GM10266 (cell line): ENCODE data around the gene RBPJL.

ENCODE experiments used
- DNase-seq: peaks from one replicate; pipeline ENCODE4 v3.0.0; 2012; ENCODE audit errors: extremely low spot score
- TF ChIP-seq, protein P1 (sequence below): IDR thresholded peaks from 2 replicates; pipeline ENCODE4 v1.5.1; 2012; ENCODE audit warnings: mild to moderate bottlenecking, low read depth; ENCODE audit not compliant: control insufficient read depth, insufficient read depth; ENCODE audit errors: missing control alignments

RBPJL gene

GRCh38 chr20:45288376-45288775 is 18.3 kb upstream of the RBPJL start:
- TF ChIP-seq, protein P1, sequence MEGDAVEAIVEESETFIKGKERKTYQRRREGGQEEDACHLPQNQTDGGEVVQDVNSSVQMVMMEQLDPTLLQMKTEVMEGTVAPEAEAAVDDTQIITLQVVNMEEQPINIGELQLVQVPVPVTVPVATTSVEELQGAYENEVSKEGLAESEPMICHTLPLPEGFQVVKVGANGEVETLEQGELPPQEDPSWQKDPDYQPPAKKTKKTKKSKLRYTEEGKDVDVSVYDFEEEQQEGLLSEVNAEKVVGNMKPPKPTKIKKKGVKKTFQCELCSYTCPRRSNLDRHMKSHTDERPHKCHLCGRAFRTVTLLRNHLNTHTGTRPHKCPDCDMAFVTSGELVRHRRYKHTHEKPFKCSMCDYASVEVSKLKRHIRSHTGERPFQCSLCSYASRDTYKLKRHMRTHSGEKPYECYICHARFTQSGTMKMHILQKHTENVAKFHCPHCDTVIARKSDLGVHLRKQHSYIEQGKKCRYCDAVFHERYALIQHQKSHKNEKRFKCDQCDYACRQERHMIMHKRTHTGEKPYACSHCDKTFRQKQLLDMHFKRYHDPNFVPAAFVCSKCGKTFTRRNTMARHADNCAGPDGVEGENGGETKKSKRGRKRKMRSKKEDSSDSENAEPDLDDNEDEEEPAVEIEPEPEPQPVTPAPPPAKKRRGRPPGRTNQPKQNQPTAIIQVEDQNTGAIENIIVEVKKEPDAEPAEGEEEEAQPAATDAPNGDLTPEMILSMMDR: no peak
- DNase-seq: no peak

DNA sequence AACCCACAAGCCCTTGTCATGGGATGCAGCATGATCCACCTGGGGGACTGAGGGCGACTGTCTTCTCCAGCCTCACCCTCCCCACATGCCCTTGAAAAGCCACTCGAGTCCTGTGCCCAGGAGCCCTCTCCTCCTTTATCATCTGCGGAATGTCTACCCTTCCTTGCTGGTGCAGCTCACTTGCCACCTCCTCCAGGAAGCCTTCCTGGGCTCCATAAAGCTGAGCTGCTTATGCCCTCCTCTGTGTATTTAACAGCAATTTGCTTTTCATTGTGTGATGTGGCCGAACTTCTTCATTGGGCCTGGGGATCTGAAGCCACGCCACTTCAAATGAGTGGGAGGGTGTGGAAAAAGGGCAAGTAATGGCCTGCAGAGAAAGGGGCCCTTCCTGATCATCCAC is 17.8 kb upstream of the RBPJL start:
- no peak for DNase-seq
- TF ChIP-seq, protein P1: no peak

DNA sequence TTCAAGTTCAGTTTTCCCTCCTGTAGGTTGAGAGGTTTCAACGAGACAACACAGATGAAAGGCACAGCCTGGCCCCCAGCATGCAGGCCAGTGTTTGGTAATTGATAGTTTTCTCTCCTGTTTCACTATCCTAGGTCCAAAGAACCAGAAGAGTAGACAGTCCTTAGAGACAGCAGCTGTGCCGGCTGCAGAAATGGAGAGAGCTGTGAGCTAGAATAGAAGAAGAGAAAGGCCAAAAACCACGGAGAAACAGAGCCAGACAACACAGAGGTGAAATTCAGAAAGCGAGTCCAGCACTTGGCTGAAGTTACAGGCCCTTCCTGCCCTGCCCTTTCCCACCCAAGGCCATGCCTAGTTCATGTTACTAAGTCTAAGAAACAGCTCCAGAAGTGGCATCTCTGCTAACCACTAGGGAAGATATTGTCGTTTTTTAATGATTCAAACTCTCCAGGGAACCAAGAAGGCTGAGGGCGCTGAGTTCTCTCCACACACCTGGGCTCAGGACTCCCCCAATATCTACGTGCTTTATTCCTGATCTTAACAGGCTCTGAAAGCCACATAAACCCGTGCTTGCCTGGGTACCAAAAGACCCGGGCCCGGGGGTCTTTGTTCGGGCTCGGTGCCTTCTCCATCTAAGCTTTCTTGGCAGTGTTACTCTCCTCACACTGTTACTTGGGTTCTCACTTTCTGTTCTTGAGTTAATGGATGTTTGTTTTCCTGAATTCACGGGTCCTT is 16.5 kb upstream of the RBPJL start:
- TF ChIP-seq, protein P1: no peak
- no peak for DNase-seq

DNA sequence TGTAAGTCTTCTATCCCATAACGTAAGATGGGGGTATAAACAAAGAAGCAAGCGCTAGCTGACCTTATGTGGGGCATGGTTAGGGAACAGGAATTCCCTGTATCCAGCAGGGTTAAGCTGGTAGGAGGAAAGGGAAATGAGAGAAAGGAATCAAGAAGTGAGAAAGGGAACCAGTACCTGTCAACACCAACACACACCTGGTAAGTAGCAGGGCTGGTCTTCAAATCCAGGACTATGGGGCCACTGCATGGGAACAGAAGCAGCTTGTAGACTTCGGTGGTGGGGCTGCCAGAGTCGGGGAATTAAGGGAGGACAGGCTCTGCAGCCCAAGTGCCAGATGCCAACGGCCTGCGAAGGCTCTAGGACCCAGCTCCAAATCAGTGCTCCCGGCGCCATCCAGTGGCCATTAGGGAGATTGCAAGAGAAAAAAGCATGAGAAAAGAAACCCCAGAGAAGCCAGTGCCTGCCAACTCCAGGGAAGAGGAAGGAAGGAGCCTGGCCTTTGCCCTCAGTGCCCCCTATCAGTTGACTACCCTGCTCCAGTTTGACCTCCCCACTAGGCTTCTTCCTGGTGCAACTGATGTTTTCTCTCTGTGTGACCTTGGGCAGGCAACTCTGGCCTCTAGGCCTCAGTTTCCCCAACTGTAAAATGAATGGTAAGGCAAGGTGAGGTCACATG is 15.8 kb upstream of the RBPJL start:
- TF ChIP-seq, protein P1: peak; percentile 83
- DNase-seq: peak; percentile 80

- TF ChIP-seq, protein P1: no peak
- no peak for DNase-seq
Observed at GRCh38 chr20:45291526-45291925, 15.1 kb upstream of the RBPJL start.

GRCh38 chr20:45292343-45292742 is 14.3 kb upstream of the RBPJL start:
- DNase-seq: no peak
- TF ChIP-seq, protein P1: no peak
